ENCODE results near the gene CACNA1F.
A peak's percentile ranks its signal among the peaks of the same experiment; 100 is the strongest.

CACNA1F gene

GRCh38 chrX:49233176-49233575, at the start of gene CACNA1F:
Gene CACNA1F (minus strand): TSS chrX:49233340. CDS start chrX:49233309, 31 bp downstream.
- no peak for DNase-seq

GRCh38 chrX:49282647-49283011, 49.5 kb upstream of the CACNA1F start:
- DNase-seq = no peak

GRCh38 chrX:49278081-49278480, 44.9 kb upstream of the CACNA1F start:
- no peak for DNase-seq

GRCh38 chrX:49277535-49277830, 44.3 kb upstream of the CACNA1F start:
- DNase-seq = no peak

GRCh38 chrX:49276671-49277534, 43.8 kb upstream of the CACNA1F start:
- DNase-seq = no peak

- no peak for DNase-seq
Observed at GRCh38 chrX:49276207-49276606, 43.1 kb upstream of the CACNA1F start.

GRCh38 chrX:49273181-49273727, 40.1 kb upstream of the CACNA1F start:
- DNase-seq = peak; percentile 23

GRCh38 chrX:49272421-49272820, 39.3 kb upstream of the CACNA1F start:
- DNase-seq = no peak

- no peak for DNase-seq
Observed at GRCh38 chrX:49271341-49271740, 38.2 kb upstream of the CACNA1F start.

- DNase-seq = no peak
Observed at GRCh38 chrX:49270249-49270921, 37.2 kb upstream of the CACNA1F start.

- DNase-seq = no peak
Observed at GRCh38 chrX:49269767-49270248, 36.7 kb upstream of the CACNA1F start, which contains the start of gene PPP1R3F. Gene PPP1R3F (plus strand): TSS chrX:49269793. CDS start chrX:49269870, 77 bp downstream.

- peak; percentile 92 for DNase-seq
Observed at GRCh38 chrX:49269010-49269766, 36.0 kb upstream of the CACNA1F start.

GRCh38 chrX:49268702-49269009, 35.5 kb upstream of the CACNA1F start:
- DNase-seq = no peak

- no peak for DNase-seq
Observed at GRCh38 chrX:49266523-49267445, 33.6 kb upstream of the CACNA1F start.

- no peak for DNase-seq
Observed at GRCh38 chrX:49264460-49264859, 31.3 kb upstream of the CACNA1F start, which contains the start of gene FOXP3. Gene FOXP3 (minus strand): TSS chrX:49264710. CDS start chrX:49258505, 6,205 bp downstream.

GRCh38 chrX:49263631-49264030, 30.5 kb upstream of the CACNA1F start:
- no peak for DNase-seq

- DNase-seq = no peak
Observed at GRCh38 chrX:49262603-49263002, 29.5 kb upstream of the CACNA1F start.

GRCh38 chrX:49260221-49260985, 27.3 kb upstream of the CACNA1F start:
- no peak for DNase-seq

GRCh38 chrX:49258749-49259124, 25.6 kb upstream of the CACNA1F start:
- no peak for DNase-seq

- peak; percentile 22 for DNase-seq
Observed at GRCh38 chrX:49257846-49258748, 25.0 kb upstream of the CACNA1F start.

All from activated gamma-delta T cell treated with Interleukin-2 at 50 U/mL for 16 hours (primary cell).